Measurements from ENCODE around the gene MYBPC2.

DNA sequence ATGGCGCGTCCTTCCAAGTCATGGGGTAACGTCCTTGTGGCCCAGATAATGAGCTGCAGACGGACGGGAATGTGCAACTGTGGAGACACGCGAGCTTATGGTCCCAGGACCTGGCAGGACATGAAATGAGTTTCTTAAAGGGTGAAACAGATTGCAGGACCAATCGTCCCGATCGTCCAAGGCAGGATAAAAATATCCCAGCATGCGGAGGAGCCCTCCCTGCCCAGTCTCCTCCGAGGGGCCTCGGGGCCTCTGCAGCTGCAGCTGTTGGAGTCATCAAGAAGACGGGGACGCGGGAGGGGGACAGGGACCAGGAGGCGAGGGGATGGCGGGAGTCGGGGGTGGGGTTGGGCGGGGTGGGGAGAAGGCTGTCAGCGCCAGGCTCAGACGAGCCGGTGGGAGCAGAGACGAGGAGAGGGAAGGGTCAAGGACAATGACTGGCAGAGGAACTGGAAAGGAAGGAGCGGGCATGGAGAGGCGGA, 58.3 kb downstream of the MYBPC2 start:
- TF ChIP-seq, protein P1, sequence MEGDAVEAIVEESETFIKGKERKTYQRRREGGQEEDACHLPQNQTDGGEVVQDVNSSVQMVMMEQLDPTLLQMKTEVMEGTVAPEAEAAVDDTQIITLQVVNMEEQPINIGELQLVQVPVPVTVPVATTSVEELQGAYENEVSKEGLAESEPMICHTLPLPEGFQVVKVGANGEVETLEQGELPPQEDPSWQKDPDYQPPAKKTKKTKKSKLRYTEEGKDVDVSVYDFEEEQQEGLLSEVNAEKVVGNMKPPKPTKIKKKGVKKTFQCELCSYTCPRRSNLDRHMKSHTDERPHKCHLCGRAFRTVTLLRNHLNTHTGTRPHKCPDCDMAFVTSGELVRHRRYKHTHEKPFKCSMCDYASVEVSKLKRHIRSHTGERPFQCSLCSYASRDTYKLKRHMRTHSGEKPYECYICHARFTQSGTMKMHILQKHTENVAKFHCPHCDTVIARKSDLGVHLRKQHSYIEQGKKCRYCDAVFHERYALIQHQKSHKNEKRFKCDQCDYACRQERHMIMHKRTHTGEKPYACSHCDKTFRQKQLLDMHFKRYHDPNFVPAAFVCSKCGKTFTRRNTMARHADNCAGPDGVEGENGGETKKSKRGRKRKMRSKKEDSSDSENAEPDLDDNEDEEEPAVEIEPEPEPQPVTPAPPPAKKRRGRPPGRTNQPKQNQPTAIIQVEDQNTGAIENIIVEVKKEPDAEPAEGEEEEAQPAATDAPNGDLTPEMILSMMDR (IDR thresholded peaks at IDR 0.05) = no peak
- TF ChIP-seq POLR2A (IDR thresholded peaks at IDR 0.05) = no peak
- no peak for TF ChIP-seq POLR2AphosphoS5 (IDR thresholded peaks at IDR 0.05)
- TF ChIP-seq EP300 (IDR thresholded peaks at IDR 0.05) = no peak

Measured in suprapubic skin (tissue), 4 donors.